GM18909 (cell line): ENCODE data around the gene LRRC7.

ENCODE experiments used
- ATAC-seq: cut with Tn5 transposase; IDR thresholded peaks from one replicate; pipeline ENCODE4 v1.9.1; 2021; ENCODE audit warnings: mild to moderate bottlenecking; ENCODE audit not compliant: unreplicated experiment, poor library complexity

LRRC7 gene

DNA sequence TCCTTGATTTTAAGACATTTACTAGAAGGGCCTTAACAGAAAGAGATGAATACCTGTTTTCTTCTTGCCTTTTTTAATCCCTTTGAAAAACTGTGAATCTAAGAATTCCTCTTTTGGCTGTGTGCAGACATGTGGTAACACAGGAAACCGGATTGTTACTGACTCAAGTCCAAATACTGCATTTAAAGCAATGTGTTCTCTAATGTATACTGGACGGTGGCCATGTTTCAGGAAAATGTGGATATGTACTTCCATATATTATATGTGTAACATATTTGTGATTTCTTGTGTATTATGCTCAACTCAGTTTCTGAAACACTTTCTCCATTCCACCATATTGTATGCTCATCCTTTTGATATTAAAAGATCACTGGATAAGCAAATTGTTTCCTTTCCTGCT lies 185.1 kb downstream of the LRRC7 start:
- ATAC-seq: no peak

DNA sequence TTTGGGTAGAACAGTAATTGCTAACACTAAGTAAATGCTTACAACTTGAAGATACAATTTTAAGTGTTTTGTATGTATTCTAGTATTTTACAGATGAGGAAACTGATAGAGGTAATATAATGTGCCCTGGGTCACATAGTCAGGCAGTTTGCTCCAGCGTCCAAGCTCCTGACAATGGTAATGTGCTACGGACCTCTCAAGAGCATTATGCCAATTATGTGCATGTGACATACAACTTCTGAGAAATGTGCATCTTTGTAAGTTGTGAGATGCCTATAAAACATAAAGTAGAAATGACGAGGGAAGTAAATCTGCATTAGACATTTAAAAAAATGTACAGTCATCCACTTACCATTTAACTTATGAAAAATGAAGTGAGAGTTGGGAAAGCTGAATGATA lies 186.8 kb downstream of the LRRC7 start:
- no peak for ATAC-seq

DNA sequence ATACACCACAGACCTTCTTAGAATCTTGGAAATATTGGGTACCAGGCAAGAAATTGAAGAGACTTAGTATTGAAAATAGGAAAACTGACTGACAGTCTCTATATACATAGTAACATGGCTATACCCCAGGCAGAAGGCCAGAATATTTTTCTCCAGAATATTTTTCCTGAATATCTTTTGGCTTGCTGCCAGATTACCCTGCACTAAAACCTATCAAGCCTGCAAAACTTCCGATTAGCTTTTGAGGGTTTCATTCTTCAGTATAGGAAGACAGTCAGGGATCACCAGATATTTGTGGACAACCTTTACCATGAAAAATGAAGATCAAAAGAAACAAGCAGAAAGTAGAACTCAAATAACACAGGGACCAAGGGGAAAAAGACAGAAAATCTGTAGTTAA lies 187.9 kb downstream of the LRRC7 start:
- ATAC-seq: no peak

DNA sequence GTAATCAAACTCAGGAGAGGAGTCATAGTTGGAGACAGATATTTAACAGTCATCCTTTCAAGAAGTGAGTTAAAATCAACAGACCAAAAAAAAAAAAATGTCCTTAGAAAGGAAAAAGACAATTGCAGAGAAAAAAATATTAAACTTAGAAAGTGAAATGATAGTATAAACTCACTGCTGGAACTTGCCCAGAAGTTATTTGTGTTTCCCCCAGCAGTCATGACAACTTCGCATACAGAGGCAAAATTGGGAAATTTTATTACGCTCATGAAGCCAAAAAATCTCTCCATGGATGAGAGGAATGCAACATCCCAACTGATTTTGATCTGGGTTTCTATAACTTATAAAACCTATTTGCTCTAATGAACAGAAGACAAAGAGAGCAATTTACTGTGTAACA lies 198.2 kb downstream of the LRRC7 start:
- no peak for ATAC-seq

DNA sequence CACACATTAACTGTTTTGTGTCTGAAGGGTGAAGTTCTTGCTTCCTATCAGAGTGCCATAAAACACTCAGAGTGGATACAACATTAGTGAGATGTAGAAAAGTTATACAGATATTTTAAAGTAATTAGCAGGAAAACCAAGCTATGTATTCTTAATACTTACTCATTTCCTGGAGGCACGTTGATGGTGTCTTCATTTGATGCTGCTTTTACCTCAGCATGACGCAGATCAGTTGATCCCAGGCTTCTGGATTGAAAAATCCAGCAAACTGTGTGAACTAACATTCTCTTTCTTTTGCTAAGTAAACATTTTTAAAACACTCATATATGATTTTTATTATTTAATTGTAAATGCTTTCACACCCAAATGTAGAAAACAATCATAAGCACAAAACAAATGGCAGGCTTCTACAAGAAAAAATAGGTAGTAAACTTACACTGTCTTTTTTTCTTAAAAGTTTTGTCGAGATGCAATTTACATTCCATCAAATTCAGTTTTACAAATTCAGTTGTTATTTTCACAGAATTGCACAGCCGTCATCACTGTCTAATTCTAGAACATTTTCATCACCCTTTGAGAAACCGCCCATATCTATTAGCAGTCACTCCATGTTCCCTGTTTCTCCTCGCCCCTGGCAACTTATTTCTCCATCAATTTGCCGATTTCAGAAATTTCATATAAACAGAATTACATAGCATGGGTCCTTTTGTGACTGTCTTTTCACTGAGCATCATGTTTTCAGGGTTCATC lies 198.9 kb downstream of the LRRC7 start:
- no peak for ATAC-seq

DNA sequence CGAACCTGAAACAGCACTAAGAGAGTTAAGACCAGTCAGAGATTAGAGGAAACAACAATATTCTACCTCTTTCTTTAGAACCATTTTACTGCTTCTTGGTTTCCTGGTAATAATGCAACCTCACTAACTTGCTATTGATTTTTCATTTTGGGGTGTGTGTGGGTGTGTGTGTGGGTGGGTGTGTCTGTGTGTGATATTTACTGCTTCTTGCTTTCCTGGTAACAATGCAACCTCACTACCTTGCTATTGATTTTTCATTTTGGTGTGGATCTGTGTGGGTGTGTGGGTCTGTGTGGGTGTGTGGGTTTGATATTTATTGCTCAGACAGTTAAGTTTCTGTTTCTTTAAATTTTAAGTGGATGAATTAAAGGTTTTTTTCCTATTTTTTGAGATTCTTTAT lies 208.8 kb downstream of the LRRC7 start:
- no peak for ATAC-seq

DNA sequence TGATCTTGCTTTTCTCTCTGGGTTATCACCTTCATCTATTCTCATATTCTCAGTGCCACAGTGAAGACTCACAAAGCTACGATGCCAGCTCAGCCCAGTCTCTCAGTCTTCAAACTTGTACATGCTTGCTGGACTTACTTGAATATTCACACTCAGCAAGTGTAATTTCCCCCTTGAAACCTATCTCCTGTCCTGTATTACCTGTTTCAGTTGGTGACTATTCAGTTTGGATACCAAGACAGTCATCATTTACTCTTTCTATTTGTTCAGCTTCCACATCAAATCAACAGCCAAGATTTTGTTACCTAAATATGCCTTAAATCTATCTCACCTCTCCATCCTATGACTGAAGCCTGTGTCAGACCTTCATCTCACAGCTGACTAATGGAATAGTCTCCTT lies 209.7 kb downstream of the LRRC7 start:
- ATAC-seq: no peak

DNA sequence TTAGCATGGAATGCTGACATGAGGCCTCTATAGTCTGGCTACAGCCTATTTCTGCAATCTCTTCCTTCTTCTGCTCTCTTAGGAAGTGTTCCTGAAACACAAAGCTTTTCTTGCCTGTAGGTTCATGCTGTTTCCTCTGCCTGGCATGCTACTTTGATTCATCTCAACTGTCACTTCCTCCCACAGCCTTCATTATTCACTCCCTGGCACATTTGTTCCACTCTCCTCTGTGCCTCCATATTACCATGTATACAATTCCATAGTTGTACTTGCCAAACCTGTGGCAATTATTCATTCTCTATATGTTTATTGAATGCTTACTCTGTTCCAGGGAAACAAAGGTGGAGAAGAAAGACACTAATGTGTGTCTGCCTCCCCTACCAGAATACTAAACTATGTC lies 210.2 kb downstream of the LRRC7 start:
- no peak for ATAC-seq

DNA sequence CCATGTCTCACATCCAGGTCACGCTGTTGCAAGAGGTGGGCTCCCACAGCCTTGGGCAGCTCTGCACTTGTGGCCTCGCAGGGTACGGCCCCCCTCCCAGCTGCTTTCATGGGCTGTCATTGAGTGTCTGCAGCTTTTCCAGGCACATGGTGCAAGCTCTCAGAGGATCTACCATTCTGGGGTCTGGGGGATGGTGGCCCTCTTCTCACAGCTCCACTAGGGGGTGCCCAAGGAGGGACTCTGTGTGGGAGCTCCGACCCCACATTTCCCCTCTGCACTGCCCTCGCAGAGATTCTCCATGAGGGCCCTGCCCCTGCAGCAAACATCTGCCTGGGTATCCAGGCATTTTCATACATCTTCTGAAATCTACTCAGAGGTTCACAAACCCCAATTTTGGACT lies 219.4 kb downstream of the LRRC7 start:
- no peak for ATAC-seq

DNA sequence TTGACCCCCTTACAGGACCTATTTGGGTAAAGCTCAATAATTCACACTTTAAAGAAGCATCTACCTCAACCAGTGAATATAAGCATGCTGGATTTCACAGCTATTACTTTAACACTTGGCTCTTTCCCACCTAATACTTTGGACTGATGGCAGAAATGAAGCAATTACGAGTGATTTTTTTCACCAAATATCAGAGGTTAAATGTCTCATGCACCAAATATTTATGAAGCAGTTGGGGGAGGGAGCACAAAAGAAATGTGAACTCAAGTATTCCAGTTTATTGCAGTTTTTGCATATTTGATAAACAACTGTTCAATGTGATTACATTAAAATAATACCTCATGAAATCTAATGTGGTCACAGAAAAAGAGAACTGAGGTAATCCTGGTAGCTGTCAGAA lies 223.6 kb downstream of the LRRC7 start:
- ATAC-seq: no peak

DNA sequence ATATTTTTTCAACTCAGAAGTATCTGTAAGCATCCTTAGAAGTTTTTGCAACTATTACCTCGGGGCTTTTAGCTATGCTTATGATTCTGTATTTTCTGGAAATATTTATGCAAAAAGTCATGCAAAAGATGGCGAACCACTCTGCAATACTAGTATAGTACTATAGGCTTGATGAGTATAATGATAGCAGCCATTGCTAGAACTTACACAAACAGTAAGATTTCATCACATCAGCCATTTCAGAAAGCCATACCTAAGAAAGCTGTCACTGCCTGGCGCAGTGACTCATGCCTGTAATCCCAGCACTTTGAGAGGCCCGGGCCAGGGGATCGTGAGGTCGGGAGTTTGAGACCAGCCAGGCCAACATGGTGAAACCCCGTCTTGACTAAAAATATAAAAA lies 227.1 kb downstream of the LRRC7 start:
- ATAC-seq: no peak

DNA sequence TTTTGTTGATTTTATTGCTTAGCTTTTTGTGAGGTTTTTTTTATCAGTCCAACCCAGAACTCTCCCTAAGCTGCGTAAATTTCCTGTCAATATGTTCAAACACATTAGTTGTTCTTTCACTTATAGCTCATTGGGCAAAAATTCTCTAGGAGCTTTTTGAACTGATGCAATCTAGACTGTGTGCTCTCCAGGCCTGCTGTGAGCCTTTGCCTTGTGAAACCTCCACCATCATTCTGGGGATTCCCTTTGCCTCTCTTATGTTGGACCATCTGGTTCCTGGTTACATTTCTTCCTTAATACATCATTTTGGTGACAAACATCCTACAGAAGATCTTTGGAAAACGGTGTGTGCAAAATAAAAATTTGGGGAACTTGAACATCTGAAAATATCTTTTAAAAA lies 247.2 kb downstream of the LRRC7 start:
- no peak for ATAC-seq

DNA sequence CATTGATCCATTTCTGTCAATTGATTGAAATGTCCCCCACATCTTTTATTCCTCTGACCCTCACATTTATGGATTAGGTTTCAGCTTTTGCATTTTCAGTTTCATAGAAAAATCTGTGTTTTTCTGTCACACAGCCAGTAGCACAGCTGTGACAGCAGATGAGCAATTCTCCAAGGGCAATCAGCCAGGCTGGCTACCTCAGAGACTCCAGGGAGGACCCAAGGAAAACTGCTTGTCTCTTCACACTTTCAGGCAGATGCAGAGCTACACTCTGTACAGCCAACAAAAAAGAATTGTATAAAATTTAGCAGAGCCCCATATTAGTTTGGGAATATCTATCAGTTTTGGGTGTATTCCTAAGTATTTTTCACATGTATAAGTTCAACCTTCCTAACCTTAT lies 257.2 kb downstream of the LRRC7 start:
- no peak for ATAC-seq

DNA sequence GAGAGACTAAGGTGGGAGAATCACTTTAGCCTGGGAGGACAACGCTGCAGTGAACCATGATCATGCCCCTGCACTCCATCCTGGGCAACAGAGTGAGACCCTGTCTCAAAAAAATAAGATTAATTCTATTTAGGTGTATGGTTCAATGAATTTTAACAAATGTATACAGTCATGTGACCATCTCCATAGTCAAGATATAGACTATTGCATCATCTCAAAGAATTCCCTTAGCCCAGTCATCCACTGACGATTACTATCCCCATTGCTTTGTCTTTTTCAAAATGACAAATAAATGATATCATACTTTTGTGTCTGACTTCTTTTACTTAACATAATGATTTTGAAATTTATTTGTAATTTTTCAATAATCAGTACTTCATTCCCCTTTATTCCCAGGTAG lies 260.0 kb downstream of the LRRC7 start:
- ATAC-seq: no peak

DNA sequence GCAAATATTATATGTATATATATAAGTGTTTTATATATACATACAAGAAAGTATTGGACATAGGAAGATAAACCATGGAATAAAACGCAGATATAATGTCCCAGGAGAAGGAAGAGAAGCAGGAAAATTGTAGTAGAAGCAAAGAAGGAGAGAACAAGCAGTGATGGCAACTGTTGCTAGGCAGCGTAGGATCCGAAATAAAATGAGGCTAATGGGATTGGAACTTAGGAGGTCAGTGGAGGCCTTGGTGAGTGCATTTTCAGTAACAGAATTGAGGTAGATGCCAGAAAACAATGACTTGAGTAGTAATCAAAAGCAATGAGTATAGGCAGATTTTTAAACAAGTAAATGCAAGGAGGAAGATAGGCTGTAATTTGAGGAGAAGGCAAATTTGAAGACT lies 265.8 kb downstream of the LRRC7 start:
- no peak for ATAC-seq

DNA sequence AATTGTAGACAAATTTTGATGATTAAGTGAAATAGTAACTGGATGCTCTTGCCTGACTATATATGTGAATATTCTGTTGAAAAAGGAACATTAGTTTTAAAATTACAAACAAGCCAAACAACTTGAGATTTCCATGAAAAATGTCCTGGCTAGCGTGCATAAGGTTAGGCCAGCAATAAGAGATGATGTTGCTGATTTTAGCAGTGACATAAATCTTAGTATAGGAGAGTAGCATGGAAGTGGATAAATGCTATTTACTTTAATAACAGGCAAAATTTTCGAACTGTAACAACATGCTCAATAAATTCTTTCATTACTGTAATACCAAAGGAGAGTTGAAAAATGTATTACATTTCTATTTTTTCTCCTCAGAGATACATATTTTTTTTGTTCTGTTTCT lies 266.6 kb downstream of the LRRC7 start:
- no peak for ATAC-seq

DNA sequence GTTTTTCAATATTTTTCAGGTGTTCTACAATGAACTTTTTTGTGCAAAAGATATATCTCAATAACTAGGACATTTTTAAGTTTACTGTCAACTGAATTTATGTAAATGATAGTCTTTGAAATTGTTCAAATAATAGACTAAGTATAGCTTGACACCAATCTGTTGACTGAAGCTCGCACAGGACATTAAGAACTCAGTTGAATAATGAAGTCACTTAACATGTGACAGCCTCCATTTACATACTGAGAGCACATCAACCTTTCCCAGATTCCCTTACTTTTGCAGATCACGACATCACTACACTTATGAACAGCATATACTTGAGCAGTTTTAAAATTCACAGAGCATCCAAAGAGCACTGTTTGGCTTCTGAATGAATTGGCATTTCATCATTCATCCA lies 268.2 kb downstream of the LRRC7 start:
- ATAC-seq: no peak

DNA sequence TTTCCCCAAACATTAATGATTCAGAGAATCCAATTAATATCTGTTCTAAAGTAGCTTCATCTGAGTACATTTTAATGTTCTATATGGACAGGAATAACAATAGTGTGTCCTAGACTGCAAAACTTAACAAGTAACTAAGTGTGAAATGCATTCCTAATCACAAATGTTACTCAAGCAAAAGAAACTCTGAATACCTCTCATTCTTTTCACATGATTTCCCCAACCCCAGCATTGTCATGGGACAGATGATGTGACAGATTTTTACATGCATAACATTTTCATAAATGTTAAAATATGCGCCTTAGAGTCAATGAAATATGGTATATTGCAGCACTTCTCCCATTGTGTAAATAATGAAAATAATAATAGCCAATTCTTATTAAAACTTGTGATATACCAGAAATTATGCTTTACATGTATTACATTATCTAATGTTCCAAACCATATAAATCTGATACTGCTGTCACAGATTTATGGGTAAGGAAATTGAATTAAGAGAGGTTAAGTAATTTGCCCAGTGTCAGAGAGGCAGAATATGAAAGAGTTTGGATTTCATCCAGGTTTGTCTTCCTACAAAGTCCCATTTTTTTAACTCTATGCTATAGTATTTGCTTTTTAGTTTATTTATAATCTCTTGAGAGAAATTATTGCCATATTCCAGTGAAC lies 269.4 kb downstream of the LRRC7 start:
- no peak for ATAC-seq

DNA sequence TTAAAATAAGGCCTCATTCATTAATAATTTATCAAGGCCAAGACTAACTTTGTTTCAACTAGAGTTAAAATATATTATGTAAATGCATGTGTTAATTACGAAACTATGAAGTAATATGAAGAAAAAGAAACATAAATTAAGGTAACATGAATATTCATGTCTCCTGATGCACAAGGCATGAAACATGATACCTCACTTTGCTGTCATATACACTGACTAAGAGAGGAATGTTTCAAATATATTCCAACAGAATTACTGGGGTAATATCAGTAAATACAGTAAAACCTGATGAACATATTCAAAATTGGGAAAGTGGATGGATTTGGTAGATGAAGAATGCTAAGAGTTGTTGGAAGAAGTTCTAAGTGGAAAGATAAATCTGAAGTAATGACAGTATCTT lies 274.6 kb downstream of the LRRC7 start:
- no peak for ATAC-seq

DNA sequence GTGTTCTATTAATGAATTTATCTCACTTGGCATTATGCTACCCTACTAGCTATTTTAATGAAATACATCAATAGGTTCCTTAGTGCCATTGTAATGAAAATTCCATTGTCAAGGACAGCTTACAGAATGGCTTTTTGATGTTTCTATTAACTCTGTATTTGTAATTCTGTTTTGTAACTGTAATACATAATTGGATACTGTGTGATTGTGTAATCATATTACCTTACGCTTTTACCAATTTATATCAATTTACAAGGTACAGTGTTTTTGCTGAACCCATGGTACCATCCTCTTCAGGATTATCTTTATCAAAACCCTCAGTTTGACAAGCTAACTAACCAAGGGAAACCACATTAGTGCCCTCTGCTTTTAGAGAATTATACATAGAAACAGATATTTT lies 277.9 kb downstream of the LRRC7 start:
- ATAC-seq: no peak

DNA sequence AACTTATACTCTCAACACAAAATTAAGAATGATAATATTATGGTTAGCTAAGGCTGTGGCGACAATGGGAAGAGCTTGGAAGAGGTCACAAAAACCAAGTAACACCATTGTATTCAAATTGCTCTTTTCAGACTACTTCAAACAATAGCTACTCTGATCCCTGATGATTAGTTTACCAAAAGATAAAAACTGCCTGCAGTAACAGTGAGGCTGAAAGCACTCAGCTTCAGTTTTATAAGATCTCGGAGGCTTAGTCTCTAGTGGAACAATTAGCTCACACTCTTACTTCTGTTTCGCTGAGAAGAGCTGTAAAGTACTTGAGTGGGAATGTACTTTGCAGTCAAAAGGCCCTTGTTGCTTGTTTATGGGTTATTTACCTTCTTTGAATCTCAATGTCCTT lies 278.5 kb downstream of the LRRC7 start:
- ATAC-seq: no peak

DNA sequence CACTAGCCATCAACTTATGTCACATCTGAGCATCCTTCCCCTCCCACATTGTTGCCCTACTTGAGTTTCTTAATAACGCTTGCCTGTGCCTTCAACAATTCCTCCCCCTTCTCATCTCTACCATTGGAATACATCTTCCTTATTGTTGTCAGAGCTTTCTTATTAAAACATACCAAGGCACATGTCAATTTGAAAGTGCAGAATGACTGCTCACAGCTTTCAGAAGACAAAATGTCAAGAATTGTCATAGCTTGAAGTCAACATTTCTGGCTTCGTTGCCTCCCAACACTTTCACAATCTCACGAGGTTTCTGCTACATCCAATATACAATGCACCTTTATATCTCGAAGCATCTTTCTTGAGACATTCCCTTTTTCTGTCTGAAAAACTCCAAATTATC lies 279.9 kb downstream of the LRRC7 start:
- ATAC-seq: no peak
